Activated CD4-positive, CD25-positive, alpha-beta regulatory T cell treated with anti-CD3 and anti-CD28 coated beads, Interleukin-2, amount 50 U/mL, for 72 hours (primary cell): ENCODE measurements around the gene AK8.

Experiments
- DNase-seq: peaks from one replicate; pipeline ENCODE4 v3.0.0; 2021

The AK8 gene

GRCh38 chr9:132824951-132825350 is 53.1 kb downstream of the AK8 start:
- DNase-seq, result no peak

DNA sequence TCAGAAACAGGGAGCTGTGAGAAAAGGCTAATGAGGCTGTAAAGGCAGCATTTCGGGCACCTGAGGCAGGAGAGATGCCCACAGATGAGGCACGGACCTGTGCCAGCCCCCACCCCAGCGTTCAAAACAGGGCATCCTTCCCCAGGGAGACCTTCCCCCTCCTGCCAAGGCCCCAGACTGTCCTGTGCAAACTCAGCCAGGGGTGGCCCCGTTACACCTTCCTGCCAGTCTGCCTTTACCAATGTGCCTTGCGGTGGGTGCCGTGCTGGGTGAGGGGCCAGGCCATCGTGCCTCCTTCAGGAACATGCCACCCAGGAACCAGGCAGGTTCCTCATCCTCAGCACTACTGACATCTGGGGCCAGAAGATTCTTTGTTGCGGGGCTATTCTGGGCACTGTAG is 53.9 kb downstream of the AK8 start:
- no peak for DNase-seq

- no peak for DNase-seq
Measured at GRCh38 chr9:132823370-132824145, 54.5 kb downstream of the AK8 start.

GRCh38 chr9:132820169-132820944 is 57.7 kb downstream of the AK8 start:
- DNase-seq, result no peak

DNA sequence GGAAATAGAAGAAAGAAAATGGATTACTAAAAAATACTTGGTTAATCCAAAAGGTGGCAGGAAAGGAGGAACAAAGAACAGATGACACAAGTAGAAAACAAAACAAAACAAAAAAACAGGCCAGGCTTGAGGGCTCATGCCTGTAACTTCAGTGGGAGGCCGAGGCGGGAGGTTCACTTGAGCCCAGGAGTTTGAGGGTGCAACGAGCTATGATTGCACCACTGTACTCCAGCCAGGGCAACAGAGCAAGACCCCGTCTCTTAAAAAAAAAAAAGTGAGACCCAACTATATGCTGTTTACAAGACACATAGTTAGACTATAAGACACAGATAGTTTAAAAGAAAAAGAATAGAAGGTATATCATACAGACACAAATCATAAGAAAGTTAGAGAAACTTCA is 59.5 kb downstream of the AK8 start:
- no peak for DNase-seq

GRCh38 chr9:132814937-132815336 is 63.1 kb downstream of the AK8 start:
- DNase-seq, result no peak

GRCh38 chr9:132813115-132813771 is 64.8 kb downstream of the AK8 start:
- no peak for DNase-seq

DNA sequence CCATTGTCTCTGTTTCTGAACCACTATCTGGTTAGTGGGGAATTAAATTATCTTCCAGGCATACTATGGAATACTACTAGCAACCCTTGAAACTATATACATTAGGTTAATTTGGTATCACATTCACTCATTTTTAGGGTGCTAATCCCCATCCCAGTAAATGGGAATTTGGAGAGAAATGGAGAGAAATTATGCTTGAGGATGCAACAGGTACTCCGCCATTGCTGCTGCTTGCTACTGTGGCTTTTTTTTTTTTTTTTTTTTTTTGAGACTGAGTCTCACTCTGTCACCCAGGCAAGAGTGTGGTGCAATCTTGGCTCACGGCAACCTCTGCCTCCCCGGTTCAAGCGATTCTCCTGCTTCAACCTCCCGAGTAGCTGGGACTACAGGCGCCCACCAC is 66.1 kb downstream of the AK8 start:
- DNase-seq, result no peak

GRCh38 chr9:132810314-132810713 is 67.8 kb downstream of the AK8 start:
- DNase-seq, result no peak

- DNase-seq, result no peak
Measured at GRCh38 chr9:132809677-132810271, 68.3 kb downstream of the AK8 start.

DNA sequence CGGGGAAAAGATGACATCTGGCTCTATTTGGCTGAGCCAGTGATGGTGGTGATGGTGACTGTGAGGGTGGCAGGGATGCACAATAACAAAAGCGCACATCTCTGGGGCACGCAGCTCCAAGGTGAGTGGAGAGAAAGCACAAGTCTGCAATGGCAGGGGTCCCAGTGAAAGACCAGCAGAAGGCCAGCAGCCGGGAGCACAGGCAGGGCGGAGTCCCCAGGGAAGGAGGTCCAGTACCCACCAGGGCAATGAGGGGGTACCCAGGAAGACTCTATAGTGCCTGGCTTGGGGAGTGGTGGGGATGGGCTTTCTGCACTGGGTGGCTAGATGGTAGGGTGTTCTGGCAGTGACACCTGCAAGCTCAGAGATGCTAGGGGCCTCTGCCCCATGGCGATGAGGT is 69.4 kb downstream of the AK8 start:
- no peak for DNase-seq

GRCh38 chr9:132806723-132807421 is 71.2 kb downstream of the AK8 start:
- no peak for DNase-seq

DNA sequence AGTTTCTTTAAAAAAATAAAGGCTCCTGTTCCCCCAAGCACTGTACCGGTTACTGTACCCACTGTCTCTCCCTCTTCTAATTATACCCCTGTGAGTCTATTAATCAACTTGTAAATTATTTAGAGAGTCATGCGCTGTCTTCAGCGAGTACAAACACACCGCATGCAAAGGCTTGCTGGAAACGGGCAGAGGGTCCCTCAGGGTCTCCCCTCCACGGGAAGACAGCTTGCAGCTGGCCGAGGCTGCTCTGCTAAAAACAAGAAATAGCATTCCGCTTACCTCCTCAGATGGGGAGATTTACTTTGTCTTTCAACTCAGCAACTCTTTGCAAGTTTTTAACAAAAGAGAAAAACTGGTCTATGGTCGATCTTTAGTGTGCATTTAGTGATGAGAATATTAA is 71.8 kb downstream of the AK8 start:
- DNase-seq, result no peak

GRCh38 chr9:132804576-132805295 is 73.3 kb downstream of the AK8 start:
- no peak for DNase-seq

GRCh38 chr9:132802121-132802795 is 75.8 kb downstream of the AK8 start:
- no peak for DNase-seq

DNA sequence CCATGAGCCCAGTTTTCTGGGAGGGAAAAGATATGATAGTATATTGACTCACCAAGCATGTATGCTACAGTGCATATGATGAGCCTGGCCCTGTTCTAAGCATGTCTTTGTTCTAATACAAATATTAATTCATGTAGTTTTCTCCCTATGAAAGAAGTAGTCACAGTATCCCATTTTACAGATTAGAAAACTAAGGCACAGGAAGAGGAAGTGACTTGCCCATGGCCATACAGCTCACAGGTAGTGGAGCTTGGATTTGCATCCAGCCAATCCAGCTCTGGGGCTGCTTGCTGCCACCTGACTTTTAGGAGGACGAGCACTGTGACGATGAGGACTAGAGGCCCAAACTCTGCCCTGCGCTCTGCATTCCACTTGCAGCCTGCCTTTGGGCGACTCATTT is 76.4 kb downstream of the AK8 start:
- no peak for DNase-seq

- DNase-seq, result peak; percentile 60
Measured at GRCh38 chr9:132800038-132800648, 77.9 kb downstream of the AK8 start.

DNA sequence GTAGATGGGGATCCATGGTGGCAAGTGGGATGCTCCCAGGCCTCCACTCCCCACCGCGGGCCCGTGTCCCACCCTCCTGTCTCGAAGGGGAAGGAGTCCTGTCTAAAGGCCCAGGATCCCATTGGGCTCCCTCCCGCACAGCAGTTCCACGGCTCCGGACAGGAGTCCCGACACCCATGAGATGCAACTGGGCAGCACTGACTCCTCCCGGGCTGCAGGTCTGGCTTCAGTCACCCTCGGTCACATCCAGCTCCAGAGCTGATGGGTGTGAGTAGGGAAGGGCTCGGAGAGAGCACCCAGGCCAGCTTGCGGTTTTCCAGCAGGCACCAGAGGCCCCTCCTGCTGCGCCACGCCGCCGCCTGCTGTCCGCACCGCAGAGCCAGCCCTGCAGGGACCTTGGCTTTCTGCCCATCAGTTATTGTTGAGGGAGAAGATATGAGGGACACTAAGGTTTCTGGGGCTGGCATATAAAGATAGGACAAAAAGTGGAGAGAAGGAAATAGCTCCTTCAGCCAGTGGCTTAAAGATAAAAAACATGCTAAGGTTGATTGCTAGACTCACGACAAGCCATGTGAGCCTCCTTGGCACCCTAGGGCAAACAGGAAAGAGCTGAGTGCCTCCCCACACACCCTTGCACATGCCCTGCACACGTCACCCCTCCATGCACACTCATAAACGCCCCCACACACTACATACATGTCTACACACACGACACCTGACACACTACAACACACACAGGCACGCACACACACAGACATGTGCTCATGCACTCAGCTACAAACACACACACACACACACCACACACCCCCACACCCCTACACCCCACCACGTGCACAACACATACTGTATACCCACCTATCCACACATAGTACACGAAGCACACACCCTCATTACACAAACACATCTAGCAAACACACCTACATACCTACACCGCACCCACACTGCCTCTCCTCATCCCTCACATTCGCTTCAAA is 79.0 kb downstream of the AK8 start:
- no peak for DNase-seq

- no peak for DNase-seq
Measured at GRCh38 chr9:132797861-132798659, 80.0 kb downstream of the AK8 start.
